ENCODE data around the gene NMT2.
A peak's percentile ranks its signal among the peaks of the same experiment; 100 is the strongest.
"Not testable (repeated sequence)": the region's sequence is repeated elsewhere in the genome, so short reads cannot be mapped to it uniquely, and the experiment has no call there.

NMT2 gene

DNA sequence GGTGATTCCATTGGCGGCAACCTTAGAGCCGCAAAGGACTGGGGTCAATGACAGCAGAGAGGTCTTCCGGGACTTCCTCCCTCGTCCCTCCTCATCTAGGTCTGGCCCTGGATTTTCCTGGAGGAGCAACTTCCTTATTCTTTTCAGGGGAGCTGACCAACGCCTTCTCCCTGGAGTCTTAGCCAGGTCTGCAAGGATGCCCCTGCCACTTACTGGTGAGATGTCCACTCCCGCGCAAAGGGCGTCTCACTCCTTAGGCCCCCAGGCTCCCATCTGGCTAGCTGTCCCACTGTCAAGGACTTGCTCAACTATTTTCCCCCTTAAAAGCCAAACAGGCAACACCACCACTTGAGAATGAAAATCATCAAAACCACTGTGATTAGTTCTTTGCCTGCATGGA lies 42.0 kb upstream of the NMT2 start:
- Histone ChIP-seq H3K4me1 (ENCODE audit: control insufficient read depth in 1 of 2, insufficient read depth in 1 of 2, low read depth in 1 of 2, low read length in 1 of 2) (peaks cover 0 to 3% of the 10 kb centered on the region in 2 experiments), H3K27ac (no peak overlapping the region), H3K9me3 (no peaks in the 10 kb centered on the region), H3K36me3 (no peaks in the 10 kb centered on the region), H3K27me3 (peaks cover 26% of the 10 kb centered on the region), H3K4me3 (ENCODE audit: low read depth in 1 of 2, low read length in 1 of 2) (no peak overlapping the region)
- TF ChIP-seq, protein P1, sequence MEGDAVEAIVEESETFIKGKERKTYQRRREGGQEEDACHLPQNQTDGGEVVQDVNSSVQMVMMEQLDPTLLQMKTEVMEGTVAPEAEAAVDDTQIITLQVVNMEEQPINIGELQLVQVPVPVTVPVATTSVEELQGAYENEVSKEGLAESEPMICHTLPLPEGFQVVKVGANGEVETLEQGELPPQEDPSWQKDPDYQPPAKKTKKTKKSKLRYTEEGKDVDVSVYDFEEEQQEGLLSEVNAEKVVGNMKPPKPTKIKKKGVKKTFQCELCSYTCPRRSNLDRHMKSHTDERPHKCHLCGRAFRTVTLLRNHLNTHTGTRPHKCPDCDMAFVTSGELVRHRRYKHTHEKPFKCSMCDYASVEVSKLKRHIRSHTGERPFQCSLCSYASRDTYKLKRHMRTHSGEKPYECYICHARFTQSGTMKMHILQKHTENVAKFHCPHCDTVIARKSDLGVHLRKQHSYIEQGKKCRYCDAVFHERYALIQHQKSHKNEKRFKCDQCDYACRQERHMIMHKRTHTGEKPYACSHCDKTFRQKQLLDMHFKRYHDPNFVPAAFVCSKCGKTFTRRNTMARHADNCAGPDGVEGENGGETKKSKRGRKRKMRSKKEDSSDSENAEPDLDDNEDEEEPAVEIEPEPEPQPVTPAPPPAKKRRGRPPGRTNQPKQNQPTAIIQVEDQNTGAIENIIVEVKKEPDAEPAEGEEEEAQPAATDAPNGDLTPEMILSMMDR (IDR thresholded peaks at IDR 0.05): no peak

DNA sequence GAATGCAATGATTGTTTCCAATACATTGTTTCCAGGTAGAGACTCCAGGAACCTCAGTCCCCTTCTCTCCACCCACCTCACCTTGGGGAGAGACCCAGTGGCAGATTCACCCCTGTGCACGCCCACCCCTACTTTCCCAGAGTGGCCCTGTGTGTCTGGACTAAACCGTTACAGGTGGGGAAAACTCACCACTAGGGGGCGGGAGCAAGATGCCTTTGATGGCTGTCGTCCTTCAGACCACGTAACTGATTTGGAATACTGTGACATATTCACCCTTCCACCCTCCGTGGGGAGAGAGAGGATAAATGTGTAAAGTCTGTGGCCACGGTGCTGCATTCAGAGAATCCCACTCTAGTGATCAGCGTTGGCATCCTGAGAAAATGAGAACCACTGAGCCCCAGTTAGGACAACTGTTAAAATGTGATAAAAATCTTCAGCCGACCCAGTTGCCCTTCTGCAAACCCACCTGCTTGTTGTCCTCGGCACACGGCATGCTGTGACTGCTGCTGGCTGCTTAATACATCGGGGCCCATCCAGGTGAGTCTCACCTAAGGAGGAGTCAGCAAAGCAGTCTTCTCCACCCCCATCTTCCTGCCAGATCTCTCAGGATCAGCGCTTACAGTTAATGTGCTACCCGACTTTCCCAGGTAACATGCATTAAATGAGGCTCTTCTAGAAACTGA lies 41.5 kb upstream of the NMT2 start:
- TF ChIP-seq, protein P1 (IDR thresholded peaks at IDR 0.05): peak; percentile 48
- H3K4me3 ChIP-seq (ENCODE audit: low read depth in 1 of 2, low read length in 1 of 2): no peak overlapping the region
- no peaks in the 10 kb centered on the region for H3K9me3 ChIP-seq
- no peaks in the 10 kb centered on the region for H3K36me3 ChIP-seq
- no peak overlapping the region for H3K27ac ChIP-seq
- peaks cover 0 to 3% of the 10 kb centered on the region in 2 experiments for H3K4me1 ChIP-seq (ENCODE audit: control insufficient read depth in 1 of 2, insufficient read depth in 1 of 2, low read depth in 1 of 2, low read length in 1 of 2)
- peaks cover 26% of the 10 kb centered on the region for H3K27me3 ChIP-seq

GRCh38 chr10:15208221-15208620 lies 39.7 kb upstream of the NMT2 start:
- peaks cover 30% of the 10 kb centered on the region for H3K27me3 ChIP-seq
- TF ChIP-seq, protein P1 (IDR thresholded peaks at IDR 0.05): no peak
- no peaks in the 10 kb centered on the region for H3K9me3 ChIP-seq
- no peak overlapping the region for H3K4me3 ChIP-seq (ENCODE audit: low read depth in 1 of 2, low read length in 1 of 2)
- H3K4me1 ChIP-seq (ENCODE audit: control insufficient read depth in 1 of 2, insufficient read depth in 1 of 2, low read depth in 1 of 2, low read length in 1 of 2): peaks cover 0 to 3% of the 10 kb centered on the region in 2 experiments
- H3K27ac ChIP-seq: no peak overlapping the region
- no peaks in the 10 kb centered on the region for H3K36me3 ChIP-seq

GRCh38 chr10:15207410-15207809 lies 38.9 kb upstream of the NMT2 start:
- not testable (repeated sequence) for H3K4me1 ChIP-seq (ENCODE audit: control insufficient read depth in 1 of 2, insufficient read depth in 1 of 2, low read depth in 1 of 2, low read length in 1 of 2); H3K36me3 ChIP-seq; H3K4me3 ChIP-seq (ENCODE audit: low read depth in 1 of 2, low read length in 1 of 2); H3K27ac ChIP-seq; H3K9me3 ChIP-seq
- peaks cover 33% of the 10 kb centered on the region for H3K27me3 ChIP-seq

- no peak overlapping the region for H3K27ac ChIP-seq
These were observed 34.1 kb upstream of the NMT2 start for GRCh38 chr10:15202639-15203038.

DNA sequence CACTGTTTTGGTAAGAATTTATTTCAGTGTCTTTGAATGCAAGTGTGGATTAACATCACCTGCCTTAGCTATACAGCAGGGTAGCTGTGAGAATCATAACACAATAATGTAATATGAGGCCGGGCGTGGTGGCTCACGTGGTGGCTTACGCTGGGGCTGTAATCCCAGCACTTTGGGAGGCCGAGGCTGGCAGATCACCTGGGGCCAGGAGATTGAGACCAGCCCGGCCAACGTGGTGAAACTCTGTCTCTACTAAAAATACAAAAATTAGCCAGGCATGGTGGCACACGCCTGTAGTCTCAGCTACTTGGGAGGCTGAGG lies 33.8 kb upstream of the NMT2 start:
- H3K4me1 ChIP-seq (ENCODE audit: control insufficient read depth in 1 of 2, insufficient read depth in 1 of 2, low read depth in 1 of 2, low read length in 1 of 2); H3K9me3 ChIP-seq; H3K36me3 ChIP-seq; H3K4me3 ChIP-seq (ENCODE audit: low read depth in 1 of 2, low read length in 1 of 2); H3K27ac ChIP-seq: not testable (repeated sequence)
- H3K27me3 ChIP-seq: peaks cover 67% of the 10 kb centered on the region

More at GRCh38 chr10:15202639-15203038, 34.1 kb upstream of the NMT2 start:
- Histone ChIP-seq H3K36me3 (no peaks in the 10 kb centered on the region), H3K4me1 (ENCODE audit: control insufficient read depth in 1 of 2, insufficient read depth in 1 of 2, low read depth in 1 of 2, low read length in 1 of 2) (no peaks in the 10 kb centered on the region), H3K9me3 (no peaks in the 10 kb centered on the region), H3K27me3 (peaks cover 65% of the 10 kb centered on the region), H3K4me3 (ENCODE audit: low read depth in 1 of 2, low read length in 1 of 2) (no peak overlapping the region)
- TF ChIP-seq, protein P1 (IDR thresholded peaks at IDR 0.05): no peak
